GM12878 (cell line): Measurements from ENCODE around the gene SPN. TPM values are rescaled to one million over a fixed set of nuclear protein-coding genes. Genes with fewer than 3 reads are reported as not detected.
A peak's percentile ranks its signal among the peaks of the same experiment; 100 is the strongest.

Experiments used
- BHLHE40 ChIP-seq, 2 experiments: fragments of 450-650 bp in 1 of 2; IDR thresholded peaks; 2 replicates each; pipeline ENCODE4 v1.6.1; 2011 to 2017; ENCODE audit warnings: low read depth in 2 of 2, borderline replicate concordance in 1 of 2, improper control_type of control experiment in 1 of 2, low read length in 1 of 2, mild to moderate bottlenecking in 1 of 2
- CHD1 ChIP-seq: IDR thresholded peaks from 2 replicates; pipeline ENCODE4 v1.6.1; 2012; ENCODE audit warnings: low read depth, low read length, improper control_type of control experiment
- E4F1 ChIP-seq: fragments of 450-650 bp; IDR thresholded peaks from 2 replicates; pipeline ENCODE4 v1.6.1; 2018; ENCODE audit warnings: borderline replicate concordance, mild to moderate bottlenecking; ENCODE audit not compliant: partially characterized antibody
- ETV6 ChIP-seq, 2 experiments: fragments of 450-650 bp in 1 of 2; IDR thresholded peaks in 1 of 2; conservative IDR thresholded peaks in 1 of 2; 2 replicates each; pipeline ENCODE4 v1.6.1; 2014; ENCODE audit warnings: antibody characterized with exemption in 1 of 2, borderline replicate concordance in 1 of 2, low read depth in 1 of 2, mild to moderate bottlenecking in 1 of 2, moderate library complexity in 1 of 2
- HDAC6 ChIP-seq: fragments of 200-600 bp; sonication (generic); IDR thresholded peaks from one replicate; pipeline ENCODE4 v1.8.0; 2017; ENCODE audit warnings: antibody characterized with exemption; ENCODE audit not compliant: unreplicated experiment
- HDGF ChIP-seq: fragments of 450-650 bp; IDR thresholded peaks from 2 replicates; pipeline ENCODE4 v1.6.1; 2016; ENCODE audit warnings: antibody characterized with exemption
- IKZF1 ChIP-seq: fragments of 450-650 bp; conservative IDR thresholded peaks from 2 replicates; pipeline ENCODE4 v1.6.1; 2017; ENCODE audit warnings: antibody characterized with exemption, mild to moderate bottlenecking
- JUND ChIP-seq: IDR thresholded peaks from 2 replicates; pipeline ENCODE4 v1.6.1; 2012; ENCODE audit warnings: low read depth, mild to moderate bottlenecking, low read length, improper control_type of control experiment, moderate library complexity
- MAX ChIP-seq: IDR thresholded peaks from 2 replicates; pipeline ENCODE4 v1.6.1; 2012; ENCODE audit warnings: low read depth, low read length, improper control_type of control experiment
- POLR2AphosphoS2 ChIP-seq: IDR thresholded peaks from 2 replicates; pipeline ENCODE4 v1.6.1; 2011; ENCODE audit warnings: low read depth, mild to moderate bottlenecking, low read length, improper control_type of control experiment, moderate library complexity
- RBBP5 ChIP-seq: fragments of 200-600 bp; sonication (generic); conservative IDR thresholded peaks from 2 replicates; pipeline ENCODE4 v1.6.1; 2016
- RELB ChIP-seq: fragments of 450-650 bp; IDR thresholded peaks from 2 replicates; pipeline ENCODE4 v1.6.1; 2017; ENCODE audit warnings: low read depth, mild to moderate bottlenecking, moderate library complexity
- REST ChIP-seq: IDR thresholded peaks from 2 replicates; pipeline ENCODE4 v1.6.1; 2012; ENCODE audit warnings: mild to moderate bottlenecking, low read depth, low read length
- RUNX3 ChIP-seq: IDR thresholded peaks from 2 replicates; pipeline ENCODE4 v1.6.1; 2012; ENCODE audit warnings: low read length, inconsistent platforms
- SMC3 ChIP-seq: IDR thresholded peaks from 2 replicates; pipeline ENCODE4 v1.6.1; 2011; ENCODE audit warnings: low read length, improper control_type of control experiment, borderline replicate concordance
- TAF1 ChIP-seq: IDR thresholded peaks from 2 replicates; pipeline ENCODE4 v1.6.1; 2011; ENCODE audit warnings: mild to moderate bottlenecking, low read depth, low read length, borderline replicate concordance
- ZBTB33 ChIP-seq: fragments of 450-650 bp; IDR thresholded peaks from 2 replicates; pipeline ENCODE4 v1.6.1; 2017; ENCODE audit warnings: mild to moderate bottlenecking
- ZNF622 ChIP-seq: fragments of 450-650 bp; IDR thresholded peaks from 2 replicates; pipeline ENCODE4 v1.6.1; 2017; ENCODE audit warnings: mild to moderate bottlenecking, inconsistent platforms
- ZSCAN29 ChIP-seq: fragments of 450-650 bp; IDR thresholded peaks from 2 replicates; pipeline ENCODE4 v1.6.1; 2017; ENCODE audit warnings: mild to moderate bottlenecking, moderate library complexity
- polyA plus RNA-seq, 11 experiments: library from polyadenylated mRNA; depleted of rRNA in 4 of 11; unstranded in 6 of 11; stranded (reverse) in 5 of 11; fragments of >200 nt; fragmentation: Nextera tagmentation in 4 of 11; fragmentation: Illumina TruSeq in 1 of 11; extraction: Ambion mirVana in 4 of 11; extraction: Trizol in 1 of 11; gene quantifications; 1 replicate in 1 of 11; 2 replicates in 10 of 11; pipeline versions ENCODE4 v1.2.1 to v1.2.3, GENCODE V29; 2011 to 2016; ENCODE audit warnings: inconsistent platforms in 2 of 11, missing spikeins in 2 of 11, low read depth in 1 of 11
- total RNA-seq, 4 experiments: library from RNA; depleted of rRNA in 3 of 4; stranded (reverse); fragments of >200 nt in 3 of 4; fragmentation: Illumina TruSeq in 1 of 4; extraction: Trizol in 1 of 4; gene quantifications; 2 replicates each; pipeline versions ENCODE4 v1.2.1 to v1.2.3, GENCODE V29; 2013 to 2021

The SPN gene
- total and polyA plus RNA-seq, 10 of the 15 experiments (the other 5 are each of a cell fraction or from before 2014, with no cell fraction given) = 16.2 to 173 (median 92.7) TPM

- TF ChIP-seq RELB (no peak), SMC3 (peak; percentile 65; the same call in 1 of the 2 replicates), RBBP5 (no peak), HDAC6 (no peak), ETV6 (conservative IDR thresholded peaks at IDR 0.05 in 1 of 2, IDR thresholded peaks at IDR 0.05 in 1 of 2; ENCODE audit: borderline replicate concordance in 1 of 2, low read depth in 1 of 2) (no peak), ZNF622 (no peak), E4F1 (no peak), RUNX3 (peak; percentile 61), IKZF1 (0 out of 2 replicates have a peak, but pooled peaks have one; percentile 32), REST (no peak), BHLHE40 (IDR thresholded peaks at IDR 0.05; ENCODE audit: borderline replicate concordance in 1 of 2, low read depth in 2 of 2, low read length in 1 of 2) (peak; percentile 45 to 64; a peak in 3 of 4 replicates), HDGF (no peak), MAX (peak; percentile 82), CHD1 (no peak), POLR2AphosphoS2 (no peak), TAF1 (no peak), JUND (no peak), ZBTB33 (no peak), ZSCAN29 (no peak)
Observed at GRCh38 chr16:29710227-29711219, 47.5 kb downstream of the SPN start (continued).
